HG03457 (cell line): ENCODE results near the gene MT1B.

Experiments used
- ATAC-seq: cut with Tn5 transposase; IDR thresholded peaks from one replicate; pipeline ENCODE4 v1.9.1; 2021; ENCODE audit warnings: moderate number of reproducible peaks; ENCODE audit not compliant: unreplicated experiment

Gene MT1B

GRCh38 chr16:56683424-56684172, 31.9 kb downstream of the MT1B start:
- ATAC-seq = no peak

DNA sequence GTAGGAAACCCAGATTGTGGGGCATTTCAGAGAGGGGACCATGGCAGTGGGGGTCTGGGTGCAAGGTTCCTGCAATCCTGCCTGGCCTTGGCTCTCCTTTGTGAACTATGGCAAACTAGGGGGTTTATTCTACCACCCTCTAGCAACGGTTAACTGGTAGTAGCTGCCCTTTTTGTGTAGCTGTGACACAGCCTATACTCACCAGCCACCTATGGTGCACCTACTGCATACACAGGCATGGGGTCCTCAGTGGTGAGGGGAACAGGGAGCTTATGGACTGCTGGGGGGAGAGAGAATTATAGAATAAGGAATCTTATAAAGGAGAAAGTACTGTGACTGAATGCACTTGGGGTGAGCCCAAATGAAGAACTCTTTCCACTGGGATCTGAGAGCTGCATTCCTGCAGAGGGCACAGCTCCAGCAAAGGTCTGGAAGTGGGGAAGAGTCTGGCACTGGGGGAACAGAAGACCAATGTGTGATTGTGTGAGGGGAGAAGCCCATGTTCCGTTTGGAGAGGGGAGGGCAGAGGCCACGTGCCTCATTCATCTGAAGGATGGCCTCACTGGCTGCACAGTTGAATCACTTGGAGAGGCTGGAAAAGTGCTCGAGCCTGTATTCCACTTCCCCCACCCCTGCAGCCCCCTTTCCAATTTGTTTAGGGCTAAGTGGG, 32.7 kb downstream of the MT1B start:
- ATAC-seq = no peak

GRCh38 chr16:56684926-56685590, 33.4 kb downstream of the MT1B start:
- ATAC-seq = no peak

- ATAC-seq = no peak
Observed at GRCh38 chr16:56686758-56687157, 35.1 kb downstream of the MT1B start.

DNA sequence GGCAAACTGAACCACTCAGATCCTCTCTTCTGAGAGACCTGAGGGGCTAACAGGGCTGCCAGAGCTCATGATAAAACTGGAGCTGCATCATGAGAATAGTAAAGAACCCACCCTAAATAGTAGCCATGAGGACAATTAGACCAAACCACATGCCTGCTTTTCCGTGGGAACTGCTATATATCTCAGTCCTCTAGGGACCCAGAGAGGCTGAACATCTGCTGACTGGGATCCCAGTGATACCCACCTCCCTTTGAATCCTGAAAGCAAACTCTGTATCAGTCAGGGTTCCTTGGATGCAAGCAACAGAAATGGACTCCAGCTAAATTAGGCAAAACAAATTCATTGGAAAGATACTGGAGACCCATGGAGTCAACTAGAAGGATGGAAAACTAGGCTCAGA, 37.1 kb downstream of the MT1B start:
- ATAC-seq = no peak

DNA sequence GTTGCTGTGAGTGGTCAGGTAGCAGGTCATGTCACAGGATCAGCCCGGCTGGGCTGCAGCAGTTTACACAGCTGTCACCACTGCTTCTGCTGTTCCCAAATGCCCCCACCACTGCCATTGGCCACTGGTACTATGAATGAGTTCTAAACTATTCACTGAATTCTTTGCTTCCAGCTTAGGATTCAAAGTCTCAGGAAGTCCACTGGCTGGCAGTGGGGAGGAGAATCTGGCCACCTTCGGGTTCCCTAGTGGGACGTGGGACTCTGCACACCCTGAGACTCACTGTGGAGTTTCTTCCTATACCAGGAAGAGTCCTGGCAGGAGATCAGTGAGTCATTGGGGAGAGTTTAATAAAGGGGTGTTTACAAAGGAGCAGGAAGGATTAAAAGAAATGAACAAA, 37.5 kb downstream of the MT1B start:
- ATAC-seq = no peak

DNA sequence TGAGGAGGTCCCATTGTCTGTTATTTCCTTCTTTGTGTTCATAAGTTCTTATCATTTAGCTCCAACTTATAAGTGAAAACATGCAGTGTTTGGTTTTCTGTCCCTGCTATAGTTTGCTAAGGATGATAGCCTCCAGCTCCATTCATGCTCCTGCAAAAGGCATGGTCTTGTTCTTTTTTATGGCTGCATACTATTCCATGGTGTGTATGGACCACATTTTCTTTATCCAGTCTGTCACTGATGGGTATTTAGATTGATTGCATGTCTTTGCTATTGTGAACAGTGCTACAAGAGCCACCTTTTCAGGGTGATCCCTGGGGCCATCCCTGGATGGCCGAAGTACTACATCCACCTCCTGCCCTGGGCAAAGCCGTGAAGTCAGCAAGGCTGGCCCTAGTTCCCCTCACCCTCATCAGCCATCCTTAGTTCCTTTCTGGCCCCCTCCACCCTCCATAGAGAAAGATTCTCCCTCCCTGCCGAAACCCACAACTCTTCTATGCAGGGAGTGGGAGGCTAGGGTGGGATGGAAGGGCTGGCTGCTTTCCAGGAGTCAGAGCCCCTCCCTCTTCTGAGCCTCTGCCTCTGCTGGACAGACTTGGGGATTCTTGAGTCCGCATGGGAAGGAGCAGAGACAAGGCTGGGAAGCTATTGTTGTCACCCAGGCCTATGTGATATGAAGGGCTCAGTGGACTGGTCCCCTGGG, 38.9 kb downstream of the MT1B start:
- ATAC-seq = no peak

DNA sequence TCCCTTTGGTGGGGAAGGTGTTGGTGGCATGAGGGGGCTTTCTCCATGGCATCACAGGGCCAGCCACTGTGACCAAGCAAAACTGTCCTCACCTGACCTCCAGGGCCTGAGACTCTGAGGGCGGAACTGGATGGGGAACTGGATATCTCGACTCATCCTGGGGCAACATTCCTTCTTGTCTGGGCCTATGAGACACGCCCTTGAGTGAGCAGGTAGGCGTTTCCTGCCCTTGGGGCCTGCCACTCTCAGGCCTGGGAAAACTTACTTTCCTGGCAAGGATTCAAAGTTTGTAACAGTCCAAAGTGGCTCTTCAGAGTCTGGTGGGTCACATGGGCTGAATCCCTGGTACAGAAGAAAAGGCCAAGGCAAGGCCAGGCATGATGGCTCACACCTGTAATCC, 40.2 kb downstream of the MT1B start:
- no peak for ATAC-seq

- ATAC-seq = no peak
Observed at GRCh38 chr16:56695246-56695645, 43.6 kb downstream of the MT1B start.

DNA sequence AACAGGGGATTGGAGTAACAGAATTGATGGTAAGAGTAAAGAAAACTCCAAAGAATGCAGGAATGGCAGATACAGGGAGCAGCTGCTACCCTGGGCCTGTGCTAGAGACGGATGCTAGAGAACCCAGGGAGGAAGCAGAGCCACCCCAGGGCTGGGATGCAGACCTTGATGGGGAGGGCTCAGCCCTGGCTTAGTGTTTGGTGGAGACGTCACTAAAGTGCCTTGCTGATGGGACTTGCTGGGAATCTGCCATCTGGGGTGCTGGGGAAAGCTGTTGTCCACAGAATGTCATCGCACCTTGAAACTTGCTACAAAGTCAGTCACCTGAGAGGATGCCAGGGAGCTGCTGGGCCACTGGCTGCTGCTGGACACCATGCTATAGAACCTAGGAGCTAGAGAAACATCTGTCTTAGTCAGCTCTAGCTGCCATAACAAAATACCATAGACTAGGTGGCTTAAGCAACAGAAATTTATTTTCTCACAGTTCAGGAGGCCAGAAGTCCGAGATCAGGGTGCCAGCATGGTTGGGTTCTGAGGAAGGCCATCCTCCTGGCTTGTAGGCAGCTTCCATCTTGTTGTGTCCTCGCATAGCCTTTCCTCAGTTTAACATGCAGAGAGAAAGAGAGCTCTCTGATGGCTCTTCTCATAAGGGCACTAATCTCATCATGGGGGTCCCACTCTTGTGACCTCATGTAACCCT, 45.9 kb downstream of the MT1B start:
- ATAC-seq = no peak

GRCh38 chr16:56700195-56700594, 48.5 kb downstream of the MT1B start:
- no peak for ATAC-seq

GRCh38 chr16:56700631-56701030, 48.9 kb downstream of the MT1B start:
- ATAC-seq = no peak

- ATAC-seq = no peak
Observed at GRCh38 chr16:56701534-56701933, 49.8 kb downstream of the MT1B start.
